Spleen (tissue), 13 donors: ENCODE measurements around the gene CRACDL. TPM values are rescaled to one million over a fixed set of nuclear protein-coding genes. Genes with fewer than 3 reads are reported as not detected.

ENCODE experiments used
- DNase-seq: peaks from one replicate; pipeline ENCODE4 v3.0.0-alpha.2; 2020
- H3K27ac ChIP-seq, 8 donors: fragments of 200-600 bp; sonication (generic) in 7 of 8; 1 replicate in 4 of 8; 2 replicates in 4 of 8; pipeline versions ENCODE4 v1.5.0 to v1.8.0; 2016 to 2021; ENCODE audit warnings: inconsistent platforms in 4 of 8, mild to moderate bottlenecking in 4 of 8, moderate library complexity in 1 of 8
- H3K27me3 ChIP-seq, 7 donors: fragments of 200-600 bp; sonication (generic) in 6 of 7; replicated peaks in 1 of 7; 1 replicate in 4 of 7; 2 replicates in 3 of 7; pipeline versions ENCODE4 v1.5.0 to v1.8.0; 2016 to 2021; ENCODE audit warnings: inconsistent platforms in 3 of 7, mild to moderate bottlenecking in 1 of 7
- H3K36me3 ChIP-seq, 6 donors: fragments of 200-600 bp; sonication (generic) in 5 of 6; 1 replicate in 4 of 6; 2 replicates in 2 of 6; pipeline versions ENCODE4 v1.5.0 to v1.8.0; 2016 to 2021; ENCODE audit warnings: inconsistent platforms in 2 of 6
- H3K4me1 ChIP-seq, 6 donors: fragments of 200-600 bp; sonication (generic) in 5 of 6; 1 replicate in 3 of 6; 2 replicates in 3 of 6; pipeline versions ENCODE4 v1.5.0 to v1.8.0; 2016 to 2021; ENCODE audit warnings: inconsistent platforms in 3 of 6
- H3K4me3 ChIP-seq, 8 donors: fragments of 200-600 bp; sonication (generic) in 7 of 8; 1 replicate in 4 of 8; 2 replicates in 4 of 8; pipeline versions ENCODE4 v1.5.0 to v1.8.0; 2016 to 2021; ENCODE audit warnings: inconsistent platforms in 4 of 8, mild to moderate bottlenecking in 4 of 8, moderate library complexity in 2 of 8
- H3K9me3 ChIP-seq, 8 donors: fragments of 200-600 bp; sonication (generic) in 7 of 8; 1 replicate in 4 of 8; 2 replicates in 4 of 8; pipeline versions ENCODE4 v1.5.0 to v1.8.0; 2016 to 2021; ENCODE audit warnings: inconsistent platforms in 4 of 8
- CTCF ChIP-seq, 11 experiments: fragments of 200-600 bp in 7 of 11; fragments of 450-650 bp in 4 of 11; sonication (generic) in 4 of 11; IDR thresholded peaks in 8 of 11; conservative IDR thresholded peaks in 3 of 11; 1 replicate in 7 of 11; 2 replicates in 4 of 11; pipeline versions ENCODE4 v1.4.0 to v1.8.0; 2016 to 2021; ENCODE audit warnings: antibody characterized with exemption in 11 of 11, inconsistent platforms in 4 of 11, mild to moderate bottlenecking in 1 of 11
- POLR2A ChIP-seq, 3 donors: fragments of 450-650 bp; IDR thresholded peaks; one replicate each; pipeline ENCODE4 v1.5.1; 2017; ENCODE audit warnings: antibody characterized with exemption in 3 of 3, mild to moderate bottlenecking in 1 of 3
- POLR2AphosphoS5 ChIP-seq, 3 donors: sonication (generic); formaldehyde crosslinking; IDR thresholded peaks; one replicate each; pipeline ENCODE4 v1.5.1; 2017; ENCODE audit warnings: antibody characterized with exemption in 3 of 3
- WGBS, 5 donors: extraction: QIAGEN DNeasy Blood & Tissue Kit in 3 of 5; methylation state at CpG; one replicate each; pipeline versions ENCODE4 v1.1.5 to v1.1.7; 2013 to 2018; 5-methylcytosine and 5-hydroxymethylcytosine counted together
- intact Hi-C: fragments of 100-400 bp; cut with DNase I; formaldehyde crosslinking; loops from one replicate; pipeline ENCODE4 v1.15.0; 2023; ENCODE audit warnings: low total_unique reads
- long read RNA-seq, 2 donors: transcript quantifications; one replicate each; lab custom pipeline, GENCODE V29; 2026
- polyA plus RNA-seq, 3 donors: library from polyadenylated mRNA; stranded (reverse); fragments of 200-250 nt; gene quantifications; one replicate each; pipeline ENCODE4 v1.2.1, GENCODE V29; 2013
- total RNA-seq, 7 donors: library from RNA; depleted of rRNA in 3 of 7; stranded (reverse); fragments of >200 nt in 3 of 7; fragmentation: NEBNext Ultra II Directional in 4 of 7; extraction: Animal tissue kit (Norgen Biotek cat#: 25700) in 4 of 7; gene quantifications; one replicate each; pipeline versions ENCODE4 v1.1.0 to v1.2.1, GENCODE V29; 2016 to 2021
- donor health status: healthy with polysubstance abuse.
- donor health status: DM: no; HTN: no; CAD: no; lungs with moderate emphysema.
- donor health status: DM: no; HTN: no; CAD: no.
- donor health status: Bipolar disorder and iron deficiency.
- donor health status: healthy.
- donor health status: DM: no; HTN: no; CAD: no.
- donor health status: DM: yes; HTN: yes; CAD: no.

CRACDL gene
- total RNA-seq (1 to 10 TPM; 1.0 to 5.1 (median 2.1) TPM), polyA plus RNA-seq (under 1 TPM; 0.52 to 0.77 (median 0.76) TPM)
- long read RNA-seq, donor 1: 0 reads
- long read RNA-seq, donor 2: 0 reads

GRCh38 chr2:98935777-98936352 lies at the start of gene CRACDL:
TSS of gene CRACDL (minus strand) at chr2:98936225. CDS start at chr2:98846800, 89,425 bp downstream.
- no peak for TF ChIP-seq POLR2AphosphoS5 (IDR thresholded peaks at IDR 0.05)
- no peak for TF ChIP-seq POLR2A (IDR thresholded peaks at IDR 0.05)
- TF ChIP-seq CTCF (IDR thresholded peaks at IDR 0.05 in 8 of 11, conservative IDR thresholded peaks at IDR 0.05 in 3 of 11): no peak
- Histone ChIP-seq H3K9me3 (no peaks in the 10 kb centered on the region), H3K4me1 (peaks cover 10 to 36% (median 19%) of the 10 kb centered on the region in 6 donors), H3K27ac (peak within 1 kb of the TSS in 3 of 8 donors; percentile 18 to 53 (median 28)), H3K27me3 (peaks cover 4 to 64% (median 40%) of the 10 kb centered on the region in 7 donors), H3K4me3 (peak within 1 kb of the TSS; percentile 34 to 72 (median 42)), H3K36me3 (no peaks in the 10 kb centered on the region)
- DNase-seq: no peak
- WGBS, 5 donors: 0 to 4% (median 1%) methylated on average over 22 to 82 of the region's 82 CpGs
- intact Hi-C loops: no loop called here

- TF ChIP-seq CTCF (IDR thresholded peaks at IDR 0.05 in 8 of 11, conservative IDR thresholded peaks at IDR 0.05 in 3 of 11): no peak
- TF ChIP-seq POLR2AphosphoS5 (IDR thresholded peaks at IDR 0.05): no peak
- TF ChIP-seq POLR2A (IDR thresholded peaks at IDR 0.05): no peak
- Histone ChIP-seq H3K4me1 (no peaks in the 10 kb centered on the region), H3K27me3 (peaks cover 0 to 8% (median 0%) of the 10 kb centered on the region in 7 donors), H3K27ac (no peak overlapping the region), H3K36me3 (no peaks in the 10 kb centered on the region), H3K4me3 (no peak overlapping the region), H3K9me3 (peaks cover 0 to 45% (median 33%) of the 10 kb centered on the region in 8 donors)
- WGBS, 5 donors: 55 to 77% (median 70%) methylated on average over 2 of the region's 2 CpGs
- no peak for DNase-seq
- intact Hi-C loops: no loop called here
Observed at GRCh38 chr2:98975611-98976010, 39.6 kb upstream of the CRACDL start.

- Histone ChIP-seq H3K9me3 (peaks cover 0 to 67% (median 51%) of the 10 kb centered on the region in 8 donors), H3K4me1 (no peaks in the 10 kb centered on the region), H3K27ac (no peak overlapping the region), H3K27me3 (peaks cover 0 to 11% (median 0%) of the 10 kb centered on the region in 7 donors), H3K4me3 (no peak overlapping the region), H3K36me3 (no peaks in the 10 kb centered on the region)
- TF ChIP-seq POLR2A (IDR thresholded peaks at IDR 0.05): no peak
- TF ChIP-seq CTCF (IDR thresholded peaks at IDR 0.05 in 8 of 11, conservative IDR thresholded peaks at IDR 0.05 in 3 of 11): no peak
- no peak for TF ChIP-seq POLR2AphosphoS5 (IDR thresholded peaks at IDR 0.05)
- DNase-seq: no peak
- 88 to 98% (median 91%) methylated on average over 1 of the region's 1 CpG for WGBS, 5 donors
- intact Hi-C loops: no loop called here
Observed at GRCh38 chr2:98972582-98973167, 36.6 kb upstream of the CRACDL start.

- H3K27ac ChIP-seq: no peak overlapping the region
- H3K4me3 ChIP-seq: no peak overlapping the region
- no peak for DNase-seq
- 79 to 87% (median 86%) methylated on average over 7 of the region's 7 CpGs for WGBS, 5 donors
- H3K27me3 ChIP-seq: no peaks in the 10 kb centered on the region
- intact Hi-C loops: no loop called here
- TF ChIP-seq POLR2AphosphoS5 (IDR thresholded peaks at IDR 0.05) (no peak), CTCF (IDR thresholded peaks at IDR 0.05 in 8 of 11, conservative IDR thresholded peaks at IDR 0.05 in 3 of 11) (no peak), POLR2A (IDR thresholded peaks at IDR 0.05) (no peak)
- H3K36me3 ChIP-seq: no peaks in the 10 kb centered on the region
- H3K9me3 ChIP-seq: peaks cover 0 to 24% (median 8%) of the 10 kb centered on the region in 8 donors
- no peaks in the 10 kb centered on the region for H3K4me1 ChIP-seq
Observed at GRCh38 chr2:98959810-98960507, 23.9 kb upstream of the CRACDL start.
